GM19452 (cell line): Measurements from ENCODE around the gene SAP25.

Experiments
- ATAC-seq: cut with Tn5 transposase; IDR thresholded peaks from one replicate; pipeline ENCODE4 v1.9.1; 2021; ENCODE audit not compliant: unreplicated experiment

Gene SAP25

DNA sequence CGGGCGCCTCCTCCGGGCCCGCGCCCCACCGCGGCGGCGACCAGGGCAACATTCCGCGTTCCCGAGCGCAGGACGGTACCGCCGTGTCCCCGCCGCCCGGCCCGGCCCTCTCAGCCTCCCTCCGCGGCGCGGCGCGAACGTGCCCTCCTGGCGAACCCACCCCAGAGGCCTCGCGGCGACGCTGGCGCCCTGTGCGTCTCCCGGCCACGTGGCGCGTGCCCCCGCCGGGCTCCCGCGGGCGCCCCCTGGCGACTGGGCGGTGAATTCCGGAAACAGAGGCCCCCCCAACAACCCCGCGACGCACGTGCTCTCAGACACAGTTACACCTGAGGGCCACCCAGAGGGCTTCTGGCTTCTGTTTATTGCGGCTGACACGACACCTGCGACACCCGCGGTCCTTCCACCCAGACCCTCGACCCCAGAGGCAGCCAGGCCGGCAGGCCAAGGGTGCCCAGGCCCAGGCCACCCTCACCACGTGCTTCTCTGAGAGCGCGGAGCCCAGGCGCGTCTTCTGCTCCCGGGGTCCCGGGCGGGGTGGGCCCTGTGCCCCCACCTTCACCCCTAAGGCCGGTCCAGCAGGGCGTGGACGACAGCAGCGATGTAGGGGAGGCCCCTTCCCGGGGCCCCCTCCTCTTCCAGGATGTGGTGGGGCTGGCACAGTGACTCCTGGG lies at the start of gene SAP25:
SAP25 (minus strand) TSS at position 210 of the 671 bp plus-strand sequence; CDS start at position 52, 158 bp downstream.
- ATAC-seq, result no peak

DNA sequence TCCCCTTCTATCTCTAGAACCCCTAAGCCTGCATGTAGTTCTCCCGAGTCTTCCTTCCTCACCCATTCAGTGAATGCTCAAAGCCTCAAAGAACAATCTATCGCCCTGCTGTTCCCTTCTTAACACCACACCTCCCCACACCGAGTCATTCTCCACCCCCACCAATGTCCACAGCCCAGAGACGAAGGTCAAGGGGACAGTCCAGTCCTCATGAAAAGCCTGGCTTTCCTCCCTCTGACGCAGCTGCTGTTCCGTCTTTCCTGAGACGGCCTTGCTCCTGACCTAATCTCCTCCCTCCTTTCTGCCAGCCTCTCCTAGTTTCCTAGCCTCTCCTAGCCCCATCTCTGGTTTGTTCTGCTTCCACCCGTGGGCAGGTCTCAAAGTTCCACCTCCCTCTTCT lies 47.9 kb upstream of the SAP25 start:
- no peak for ATAC-seq

DNA sequence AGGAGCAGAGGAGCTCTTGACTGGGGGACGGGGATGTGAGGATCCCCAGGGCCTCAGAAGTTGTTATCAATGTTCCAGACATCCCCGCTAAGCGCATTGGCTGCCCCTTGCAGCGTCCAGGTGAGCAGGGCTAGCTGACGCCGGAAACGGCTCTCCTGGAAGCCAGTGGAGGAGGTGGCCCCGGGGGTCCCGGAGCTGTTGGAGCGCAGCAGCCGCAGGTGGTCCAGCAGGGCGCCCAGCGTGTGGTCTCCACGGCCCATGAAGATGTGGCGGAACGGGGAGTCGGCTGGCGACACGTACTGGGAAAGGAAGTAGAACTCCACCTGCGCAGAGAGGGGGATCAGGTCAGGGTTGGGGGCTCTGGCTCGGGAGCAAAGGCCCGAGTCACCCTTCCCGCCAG lies 47.1 kb upstream of the SAP25 start:
- no peak for ATAC-seq

DNA sequence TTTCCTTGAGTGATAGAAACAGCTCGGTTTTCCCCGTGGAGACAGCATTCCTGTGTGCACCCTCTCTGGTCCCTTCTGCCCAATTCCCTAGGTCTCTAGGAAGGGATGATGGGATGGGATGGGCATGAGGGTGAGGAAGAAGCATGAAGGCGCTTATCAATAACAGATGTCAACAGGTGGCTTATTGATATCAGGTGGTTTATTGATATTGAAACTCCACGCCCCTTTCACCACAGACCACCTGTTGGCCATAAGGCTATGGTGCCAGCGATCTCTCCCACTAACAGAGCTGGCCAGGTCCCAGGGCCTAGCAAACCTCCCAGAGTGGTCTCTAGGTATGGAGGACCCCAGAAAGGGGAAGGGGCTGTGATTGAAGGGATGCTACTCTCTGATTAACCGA lies 46.5 kb upstream of the SAP25 start:
- no peak for ATAC-seq

DNA sequence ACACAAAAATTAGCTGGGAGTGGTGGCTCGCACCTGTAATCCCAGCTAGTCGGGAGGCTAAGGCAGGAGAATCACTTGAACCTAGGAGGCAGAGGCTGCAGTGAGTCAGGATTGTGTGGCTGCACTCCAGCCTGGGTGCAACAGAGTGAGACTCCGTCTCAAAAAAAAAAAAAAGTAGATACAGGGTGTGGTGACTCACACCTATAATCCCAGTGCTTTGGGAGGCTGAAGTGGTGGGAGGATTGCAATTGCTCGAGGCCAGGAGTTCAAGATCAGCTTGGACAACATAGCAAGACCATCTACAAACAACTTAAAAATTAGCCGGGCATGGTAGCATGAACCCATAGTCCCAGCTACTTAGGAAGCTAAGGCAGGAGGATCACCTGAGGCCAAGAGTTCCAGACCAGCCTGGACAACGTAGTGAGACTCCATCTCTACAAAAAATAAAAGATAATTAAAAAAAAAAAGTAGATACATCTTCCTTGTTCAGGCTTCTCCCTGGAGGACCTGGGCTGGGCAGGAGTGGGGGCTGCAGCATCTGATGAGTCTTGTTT lies 40.7 kb upstream of the SAP25 start:
- no peak for ATAC-seq

DNA sequence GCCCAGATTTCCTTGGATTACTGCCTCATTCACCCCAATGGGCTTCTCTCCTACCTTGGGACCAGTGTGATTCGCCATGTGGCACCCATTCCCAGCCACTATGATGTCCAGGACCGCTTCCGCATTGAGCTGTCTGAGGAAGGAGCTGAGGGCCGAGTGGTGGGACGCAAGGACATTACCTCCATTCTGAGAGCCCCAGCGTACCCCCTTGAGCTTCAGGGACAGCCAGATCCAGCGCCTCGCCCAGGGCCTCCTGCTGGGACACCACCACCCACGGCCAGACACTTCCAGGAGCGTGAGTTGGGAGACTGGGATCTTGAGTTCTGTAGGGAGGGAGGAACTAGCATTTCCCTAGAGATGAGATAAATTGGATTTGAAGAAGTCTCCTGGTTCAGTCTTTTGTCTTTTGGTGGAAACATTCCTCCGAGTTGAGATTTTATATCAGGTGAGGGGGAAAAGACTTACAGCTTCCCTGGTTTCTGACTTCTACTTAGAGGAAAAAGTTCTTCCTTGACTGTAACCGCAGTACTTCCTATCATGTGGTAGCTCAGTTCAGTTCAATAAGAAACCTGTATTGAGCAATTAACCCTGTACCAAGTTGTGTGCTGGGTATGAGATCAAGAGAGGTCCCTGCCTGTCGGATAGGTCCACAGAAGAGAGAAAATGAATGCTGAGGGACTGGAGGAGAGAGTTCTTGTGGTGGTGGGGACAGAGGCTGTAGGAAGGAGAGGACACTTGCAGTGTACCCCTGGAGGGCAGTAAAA lies 39.9 kb upstream of the SAP25 start:
- ATAC-seq, result no peak

DNA sequence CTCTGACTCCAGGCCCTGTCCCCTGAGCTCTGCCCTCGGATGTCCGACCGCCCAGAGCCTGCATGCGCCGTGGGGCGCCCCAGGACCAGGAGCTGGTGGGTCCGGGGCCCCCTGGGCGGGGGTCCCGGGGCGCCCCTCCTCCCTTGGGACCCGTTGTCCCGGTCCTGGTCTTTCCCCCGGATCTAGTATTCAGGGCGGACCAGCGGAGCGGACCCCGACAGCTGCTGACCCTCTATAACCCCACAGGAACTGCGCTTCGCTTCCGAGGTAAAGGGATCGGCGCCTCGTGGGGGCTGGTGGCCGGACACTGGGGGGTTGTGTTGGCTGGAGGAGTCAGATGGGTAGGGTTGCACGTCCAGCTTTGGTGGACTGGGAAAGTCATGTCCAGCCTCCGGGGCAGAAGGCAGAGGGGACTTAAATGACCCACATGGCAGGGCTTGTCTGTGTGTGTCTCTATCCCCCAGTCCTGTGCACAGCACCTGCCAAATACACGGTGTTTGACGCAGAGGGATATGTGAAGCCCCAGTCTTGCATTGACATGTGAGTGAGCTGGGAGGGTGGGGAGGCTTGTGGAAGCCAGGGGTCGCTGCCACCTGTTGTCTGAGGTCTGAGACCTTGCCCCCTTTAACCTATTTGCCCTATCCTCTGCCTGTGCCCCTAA lies 39.2 kb upstream of the SAP25 start:
- ATAC-seq, result no peak

DNA sequence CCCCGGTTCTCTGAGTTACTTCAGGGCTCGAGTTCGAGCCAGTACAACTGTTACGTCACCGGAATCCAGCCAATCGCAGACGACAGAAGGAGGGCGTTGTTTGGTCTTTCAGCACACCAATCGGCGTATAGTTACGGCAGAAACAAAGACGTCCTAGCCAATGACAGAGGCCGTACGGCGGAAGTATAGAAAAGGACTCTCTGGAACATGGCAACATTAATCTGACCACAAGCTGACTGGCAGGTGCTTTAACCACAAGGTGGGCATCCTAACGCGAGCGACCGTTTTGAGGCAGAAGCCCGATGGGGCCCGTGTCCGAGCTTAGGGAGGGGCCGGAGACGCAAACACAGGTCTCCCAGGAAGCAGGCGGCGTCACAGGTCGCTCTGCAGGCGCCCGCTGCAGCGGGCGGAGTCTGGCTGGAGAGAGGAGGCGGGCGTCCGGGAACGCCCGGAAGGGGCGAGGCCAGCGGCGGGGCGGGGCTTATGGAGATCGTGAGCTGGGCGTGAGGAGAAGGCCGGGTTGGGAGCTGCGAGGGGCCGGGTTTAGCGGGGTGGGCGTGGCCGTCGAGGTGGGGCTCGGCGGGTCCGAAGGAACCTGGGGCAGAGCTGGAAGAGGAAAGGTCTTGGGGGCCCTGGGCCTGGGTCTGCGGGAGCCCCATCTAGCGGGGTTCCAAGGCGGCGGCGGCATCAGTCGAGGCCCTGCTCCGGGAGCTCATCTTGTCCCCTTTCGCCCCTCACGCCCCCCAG lies 38.5 kb upstream of the SAP25 start, which contains the start of gene MOSPD3:
MOSPD3 (plus strand) TSS at position 558 of the 747 bp plus-strand sequence. CDS start 252 bp downstream, outside the sequence.
- ATAC-seq, result peak; percentile 89

DNA sequence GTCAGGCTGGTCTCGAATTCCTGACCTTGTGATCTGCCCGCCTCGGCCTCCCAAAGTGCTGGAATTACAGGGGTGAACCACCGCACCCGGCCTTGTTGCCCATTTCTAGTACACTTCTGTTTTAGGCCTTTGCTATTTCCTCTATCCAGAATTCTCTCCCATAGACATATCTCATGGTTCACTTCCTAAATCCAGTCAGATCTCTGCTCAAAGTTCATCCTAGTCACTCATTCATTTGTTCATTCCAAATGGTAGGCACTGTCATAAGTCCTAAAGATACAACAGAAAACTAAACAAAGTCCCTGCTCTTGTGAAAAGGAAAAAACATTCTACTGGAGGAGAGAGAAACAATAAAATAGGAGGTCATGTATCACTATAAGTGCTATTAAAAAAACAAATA lies 36.3 kb upstream of the SAP25 start:
- ATAC-seq, result no peak

DNA sequence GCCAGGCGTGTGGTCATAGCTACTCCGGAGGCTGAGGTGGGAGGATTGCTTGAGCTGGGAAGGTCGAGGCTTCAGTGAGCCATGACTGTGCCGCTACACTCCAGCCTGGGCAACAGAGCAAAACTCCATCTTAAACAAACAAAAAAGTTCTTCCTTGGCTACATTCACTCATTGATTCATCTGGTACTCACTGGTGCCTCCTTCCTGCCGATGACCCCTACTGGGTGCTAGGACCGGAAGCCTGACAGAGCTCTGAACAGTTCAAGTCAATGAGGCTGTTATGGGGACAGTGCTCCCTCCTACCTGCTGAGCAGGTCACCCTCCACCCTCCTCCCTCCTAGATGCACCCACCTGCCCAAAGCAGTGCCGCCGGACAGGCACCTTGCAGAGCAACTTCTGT lies 33.4 kb upstream of the SAP25 start:
- no peak for ATAC-seq

DNA sequence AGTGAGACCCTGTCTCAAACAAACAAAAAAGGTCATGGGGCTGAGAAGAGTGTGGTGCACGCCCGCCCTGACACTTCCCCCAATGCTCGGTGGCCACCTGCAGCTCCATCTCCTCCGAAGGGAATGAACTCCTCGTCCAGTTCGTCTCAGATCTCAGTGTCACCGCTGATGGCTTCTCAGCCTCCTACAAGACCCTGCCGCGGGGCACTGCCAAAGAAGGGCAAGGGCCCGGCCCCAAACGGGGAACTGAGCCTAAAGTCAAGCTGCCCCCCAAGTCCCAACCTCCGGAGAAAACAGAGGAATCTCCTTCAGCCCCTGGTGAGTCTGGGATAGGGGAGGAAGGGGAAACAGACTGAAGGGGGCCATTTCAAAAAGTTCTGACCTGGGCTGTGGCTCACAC lies 32.6 kb upstream of the SAP25 start:
- no peak for ATAC-seq

DNA sequence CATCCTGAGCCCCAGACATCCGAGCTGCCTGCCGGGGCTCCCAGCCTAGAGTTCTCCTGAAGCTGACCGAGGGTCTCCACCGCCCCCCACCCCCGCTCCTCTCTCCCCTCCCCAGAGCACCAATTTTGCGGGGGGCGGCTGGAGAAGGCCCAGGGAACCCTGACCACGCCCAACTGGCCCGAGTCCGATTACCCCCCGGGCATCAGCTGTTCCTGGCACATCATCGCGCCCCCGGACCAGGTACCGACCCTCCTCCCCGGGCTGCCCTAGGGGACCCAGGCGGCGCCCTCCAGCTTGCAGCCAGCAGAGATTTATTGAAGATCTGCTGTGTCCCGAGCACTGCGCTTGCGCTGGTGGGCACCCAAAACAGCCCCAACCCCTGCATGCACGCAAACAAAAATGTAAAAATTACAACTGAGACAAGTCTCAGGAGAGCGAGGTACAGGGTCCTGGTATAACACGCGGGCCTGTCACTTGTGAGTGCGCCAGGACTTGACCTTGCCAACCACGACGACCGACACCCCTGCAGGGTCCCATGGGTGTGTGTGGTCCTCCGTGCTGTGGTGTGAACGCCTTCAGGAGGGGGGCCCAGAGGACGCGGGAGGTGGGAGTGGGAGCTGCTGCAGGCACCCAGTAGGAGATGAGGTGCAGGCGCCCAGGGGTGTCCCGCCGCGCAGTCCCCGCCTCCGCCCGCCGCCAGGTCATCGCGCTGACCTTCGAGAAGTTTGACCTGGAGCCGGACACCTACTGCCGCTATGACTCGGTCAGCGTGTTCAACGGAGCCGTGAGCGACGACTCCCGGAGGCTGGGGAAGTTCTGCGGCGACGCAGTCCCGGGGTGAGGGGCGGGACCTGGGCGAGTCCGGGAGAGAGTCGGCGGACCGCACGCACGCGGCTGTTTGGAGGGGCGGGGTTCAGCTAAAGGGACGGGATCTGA lies 31.5 kb upstream of the SAP25 start:
- no peak for ATAC-seq

DNA sequence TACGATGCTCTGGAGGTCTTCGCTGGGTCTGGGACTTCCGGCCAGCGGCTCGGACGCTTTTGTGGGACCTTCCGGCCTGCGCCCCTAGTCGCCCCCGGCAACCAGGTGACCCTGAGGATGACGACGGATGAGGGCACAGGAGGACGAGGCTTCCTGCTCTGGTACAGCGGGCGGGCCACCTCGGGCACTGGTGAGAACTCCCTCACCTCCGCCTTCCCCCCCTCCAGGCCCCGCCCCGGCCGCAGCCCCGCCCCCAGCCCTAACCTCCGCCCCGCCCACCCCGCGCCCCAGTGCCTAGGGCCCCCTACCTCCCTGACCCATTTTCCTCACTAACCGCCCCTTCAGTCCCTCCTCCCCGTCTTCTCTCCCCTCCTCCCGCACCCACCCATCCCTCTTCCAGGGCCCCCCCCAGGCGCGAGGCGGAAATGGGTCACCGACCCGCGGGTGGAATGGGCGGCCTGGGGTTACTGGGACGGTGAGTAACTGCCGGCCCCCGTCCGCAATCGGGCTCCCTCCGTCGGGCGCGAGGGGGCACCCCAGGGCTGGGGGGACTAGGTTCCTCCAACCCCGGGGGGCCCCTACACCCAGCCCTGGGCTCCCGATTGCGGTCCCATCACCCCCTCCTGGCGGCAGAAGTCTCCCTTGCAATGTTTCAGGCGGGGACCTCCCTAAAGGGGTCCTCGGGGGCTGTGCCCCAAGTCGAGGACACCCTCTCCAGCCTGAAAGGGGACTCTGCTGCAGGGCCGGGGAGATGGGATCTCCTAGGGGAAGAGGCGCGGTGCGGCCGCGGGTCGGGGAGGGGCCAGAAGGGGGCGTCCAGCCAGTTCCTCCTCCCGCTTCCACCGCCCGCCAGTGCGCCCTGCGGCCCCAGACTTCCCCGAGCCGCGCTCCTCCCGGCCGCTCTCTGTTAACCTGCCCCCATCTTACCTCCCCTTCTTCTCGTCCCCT lies 30.6 kb upstream of the SAP25 start:
- no peak for ATAC-seq

DNA sequence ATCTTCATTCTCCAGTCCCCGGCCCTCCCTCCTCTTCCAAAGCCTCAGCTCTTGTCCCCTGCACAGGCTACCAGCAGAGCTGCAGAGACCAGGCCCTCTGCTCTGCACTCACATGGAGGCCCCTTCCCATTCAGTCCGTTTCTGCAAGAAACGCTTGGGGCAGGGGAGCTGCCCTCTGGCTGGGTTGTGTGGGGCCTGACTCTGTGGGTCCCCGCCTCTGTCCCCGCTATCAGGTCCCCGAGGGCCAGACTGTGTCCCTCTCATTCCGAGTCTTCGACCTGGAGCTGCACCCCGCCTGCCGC lies 30.0 kb upstream of the SAP25 start:
- no peak for ATAC-seq

DNA sequence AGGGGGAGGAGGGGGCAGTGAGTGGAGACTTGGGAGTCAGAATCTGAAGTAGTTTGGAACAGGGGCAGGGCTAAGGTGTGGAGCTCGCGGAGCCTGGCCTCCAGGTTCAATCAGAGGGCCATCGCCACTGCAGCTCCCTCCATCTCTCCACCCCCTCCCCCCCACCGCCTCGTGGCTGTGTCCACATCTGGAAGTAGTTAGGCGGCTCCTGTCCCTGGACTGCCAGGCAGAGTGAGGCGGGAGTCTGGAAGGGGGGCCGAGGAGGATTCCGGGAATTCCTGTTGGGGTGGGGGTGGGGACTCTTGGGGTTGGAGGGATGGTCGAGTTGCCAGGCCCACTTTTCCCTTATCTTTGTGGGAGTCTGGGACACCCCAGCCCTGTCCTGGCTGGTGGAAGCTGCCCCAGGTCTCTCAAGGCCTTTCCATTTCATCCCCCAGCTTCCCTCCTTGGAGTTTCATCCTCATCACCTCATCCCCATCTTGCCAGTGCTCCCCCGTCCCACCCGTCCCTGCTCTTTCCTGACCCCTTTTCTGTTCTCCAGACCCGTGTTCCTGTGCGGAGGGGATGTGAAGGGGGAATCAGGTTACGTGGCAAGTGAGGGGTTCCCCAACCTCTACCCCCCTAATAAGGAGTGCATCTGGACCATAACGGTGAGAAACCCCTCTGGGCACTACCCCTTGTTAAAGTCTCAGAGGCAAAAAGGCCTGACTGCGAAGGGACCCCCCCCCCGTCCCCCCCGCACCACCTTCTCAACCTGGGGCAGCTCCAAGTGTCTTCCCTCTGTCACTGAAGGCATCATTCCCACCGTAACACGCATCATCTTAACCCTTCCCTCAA lies 29.4 kb upstream of the SAP25 start:
- no peak for ATAC-seq

DNA sequence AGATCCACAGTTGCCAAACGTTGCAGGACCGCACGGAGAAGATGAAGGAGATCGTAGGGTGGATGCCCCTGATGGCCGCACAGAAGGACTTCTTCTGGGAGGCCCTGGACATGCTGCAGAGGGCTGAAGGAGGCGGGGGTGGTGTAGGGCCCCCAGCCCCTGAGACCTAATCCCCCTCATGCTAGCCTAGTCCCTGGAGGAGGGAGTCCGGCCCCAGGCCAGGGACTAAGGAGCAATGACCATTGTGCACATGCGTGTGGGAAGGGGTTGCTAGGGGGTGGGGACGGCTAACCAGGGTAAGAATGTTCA lies 27.0 kb upstream of the SAP25 start:
- ATAC-seq, result no peak

DNA sequence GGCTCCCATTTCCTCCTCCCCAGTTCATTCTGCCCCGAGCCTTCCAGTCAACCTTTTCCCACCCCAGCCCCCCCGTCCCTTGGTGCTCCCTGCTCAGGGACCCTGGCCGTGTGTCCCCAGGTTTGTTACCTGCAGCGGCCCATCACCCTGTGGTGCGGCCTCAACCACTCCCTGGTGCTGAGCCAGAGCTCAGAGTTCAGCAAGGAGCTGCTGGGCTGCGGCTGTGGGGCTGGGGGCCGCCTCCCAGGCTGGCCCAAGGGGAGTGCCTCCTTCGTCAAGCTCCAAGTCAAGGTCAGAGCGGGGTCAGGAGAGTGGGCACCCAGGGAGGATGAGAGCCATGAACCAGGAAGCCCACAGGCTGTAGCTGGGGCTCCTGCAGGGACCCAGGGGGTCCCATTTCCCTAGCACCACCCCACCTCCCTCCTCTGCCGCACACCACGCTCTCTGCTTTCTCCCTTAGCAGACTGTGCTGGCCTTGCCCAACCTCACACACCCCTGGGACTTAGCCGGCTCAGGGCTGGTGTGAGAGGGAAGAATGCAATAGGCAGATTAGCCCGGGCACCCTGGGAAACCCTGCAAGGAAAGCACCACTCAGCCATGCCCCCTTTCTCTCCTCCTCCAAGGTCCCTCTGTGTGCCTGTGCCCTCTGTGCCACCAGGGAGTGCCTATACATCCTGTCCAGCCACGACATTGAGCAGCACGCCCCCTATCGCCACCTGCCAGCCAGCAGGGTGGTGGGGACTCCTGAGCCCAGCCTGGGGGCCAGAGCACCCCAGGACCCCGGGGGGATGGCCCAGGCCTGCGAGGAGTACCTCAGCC lies 26.4 kb upstream of the SAP25 start:
- no peak for ATAC-seq
